HCT116 (cell line): Measurements from ENCODE around the gene ADGRG4. TPM values are rescaled to one million over a fixed set of nuclear protein-coding genes. Genes with fewer than 3 reads are reported as not detected.

Experiments
- total RNA-seq: library from RNA; stranded (reverse); gene quantifications from one replicate; pipeline ENCODE4 v1.2.1, GENCODE V29; 2021; ENCODE audit not compliant: unreplicated experiment

ADGRG4 gene
- total RNA-seq, 1 experiment from 2014 or later, result not detected

Other genes with a start within 250 kb of the ADGRG4 start
- gene FHL1, start 153.4 kb upstream of the ADGRG4 start, total RNA-seq, result 20.0 TPM
- 15.0 TPM for gene MAP7D3, start 49.6 kb upstream of the ADGRG4 start, total RNA-seq
- not detected for gene BRS3, start 187.0 kb downstream of the ADGRG4 start, total RNA-seq
- 39.7 TPM for gene HTATSF1, start 196.6 kb downstream of the ADGRG4 start, total RNA-seq
- gene VGLL1, start 231.3 kb downstream of the ADGRG4 start, total RNA-seq, result not detected